H1 (cell line): ENCODE data around the gene CALD1. TPM values are rescaled to one million over a fixed set of nuclear protein-coding genes. Genes with fewer than 3 reads are reported as not detected.

Experiments
- CTCF ChIA-PET: fragments of 300-600 bp; sonication (Branson Sonifier 250); formaldehyde crosslinking; loops from one replicate; lab custom pipeline; 2021; ENCODE audit not compliant: partially characterized antibody; lab: Charles Lee
- POLR2A ChIA-PET: fragments of 300-600 bp; sonication (Branson Sonifier 250); formaldehyde crosslinking; loops from one replicate; lab custom pipeline; 2021; ENCODE audit warnings: inconsistent platforms; ENCODE audit not compliant: partially characterized antibody; lab: Charles Lee
- DNase-seq, 2 experiments: peaks; one replicate each; pipeline versions ENCODE4 v3.0.0 to v3.0.0-alpha.2; 2010 to 2022; ENCODE audit warnings: low spot score in 2 of 2, low read depth in 1 of 2, mixed read lengths in 1 of 2
- FAIRE-seq: peaks from 2 replicates; lab custom pipeline; 2011; peaks lifted over from hg19 to GRCh38; lab: Jason Lieb, UNC
- H2AFZ ChIP-seq: 2 replicates; pipeline ENCODE4 v1.8.1; 2012; ENCODE audit warnings: low read length, inconsistent platforms
- H2AK5ac ChIP-seq: 2 replicates; pipeline ENCODE4 v1.6.1; 2013; ENCODE audit warnings: low read depth, low read length
- H2BK120ac ChIP-seq: replicated peaks from 2 replicates; pipeline ENCODE3; 2013; ENCODE audit warnings: low read depth, low read length, inconsistent platforms
- H2BK12ac ChIP-seq: 2 replicates; pipeline ENCODE4 v1.6.1; 2013; ENCODE audit warnings: low read depth, low read length
- H2BK15ac ChIP-seq: 2 replicates; pipeline ENCODE4 v1.6.1; 2013; ENCODE audit warnings: low read length
- H2BK20ac ChIP-seq: 2 replicates; pipeline ENCODE4 v1.6.1; 2013; ENCODE audit warnings: low read length
- H2BK5ac ChIP-seq: 2 replicates; pipeline ENCODE4 v1.6.1; 2013; ENCODE audit warnings: low read depth, low read length
- H3K14ac ChIP-seq: 2 replicates; pipeline ENCODE4 v1.6.1; 2013; ENCODE audit warnings: inconsistent platforms; ENCODE audit not compliant: insufficient read length
- H3K18ac ChIP-seq: 2 replicates; pipeline ENCODE4 v1.6.1; 2013; ENCODE audit warnings: low read length; ENCODE audit errors: extremely low read depth
- H3K23ac ChIP-seq: 2 replicates; pipeline ENCODE4 v1.6.1; 2013; ENCODE audit warnings: inconsistent platforms; ENCODE audit not compliant: insufficient read length
- H3K23me2 ChIP-seq: 2 replicates; pipeline ENCODE4 v1.6.1; 2013; ENCODE audit warnings: low read depth, low read length
- H3K27ac ChIP-seq: 2 replicates; pipeline ENCODE4 v1.6.1; 2011; ENCODE audit warnings: low read depth, low read length, inconsistent platforms
- H3K27me3 ChIP-seq, 4 experiments: replicated peaks in 1 of 4; 1 replicate in 1 of 4; 2 replicates in 3 of 4; pipeline versions ENCODE4 v1.6.1 to v1.8.1; 2011 to 2013; ENCODE audit warnings: low read length in 3 of 4, mild to moderate bottlenecking in 3 of 4, inconsistent platforms in 2 of 4, mixed read lengths in 2 of 4, moderate library complexity in 1 of 4; ENCODE audit not compliant: control insufficient read depth in 3 of 4, insufficient read depth in 3 of 4; ENCODE audit errors: extremely low read depth in 1 of 4
- H3K36me3 ChIP-seq, 4 experiments: 2 replicates each; pipeline versions ENCODE4 v1.6.1 to v1.8.1; 2011 to 2013; ENCODE audit warnings: mild to moderate bottlenecking in 4 of 4, low read length in 3 of 4, moderate library complexity in 2 of 4, control low read depth in 1 of 4, inconsistent platforms in 1 of 4; ENCODE audit not compliant: insufficient read depth in 4 of 4, control insufficient read depth in 2 of 4
- H3K4ac ChIP-seq: replicated peaks from 2 replicates; pipeline ENCODE3; 2013; ENCODE audit warnings: low read length, low read depth, mixed read lengths, inconsistent platforms; ENCODE audit not compliant: insufficient read length
- H3K4me1 ChIP-seq, 4 experiments: replicated peaks in 1 of 4; 1 replicate in 1 of 4; 2 replicates in 3 of 4; pipeline versions ENCODE4 v1.6.1 to v1.8.1; 2011 to 2013; ENCODE audit warnings: low read length in 3 of 4, inconsistent platforms in 2 of 4, mixed read lengths in 1 of 4; ENCODE audit not compliant: insufficient read depth in 4 of 4, control insufficient read depth in 3 of 4
- H3K4me2 ChIP-seq, 2 experiments: 2 replicates each; pipeline versions ENCODE4 v1.6.1 to v1.8.1; 2011 to 2013; ENCODE audit warnings: low read depth in 2 of 2, low read length in 2 of 2, control low read depth in 1 of 2, inconsistent platforms in 1 of 2, mild to moderate bottlenecking in 1 of 2; ENCODE audit not compliant: insufficient read depth in 1 of 2
- H3K4me3 ChIP-seq, 4 experiments: fragments of 200-600, 300-600 bp in 1 of 4; sonication (generic), shearing (Covaris generic), sonication (Bioruptor Twin) in 1 of 4; 2 replicates each; pipeline versions ENCODE4 v1.5.1 to v1.8.1; 2011 to 2016; ENCODE audit warnings: low read length in 4 of 4, low read depth in 3 of 4, control low read depth in 2 of 4, inconsistent platforms in 2 of 4, mild to moderate bottlenecking in 2 of 4, mixed read lengths in 1 of 4, moderate library complexity in 1 of 4; ENCODE audit not compliant: insufficient read depth in 2 of 4; ENCODE audit errors: extremely low read depth in 1 of 4
- H3K56ac ChIP-seq: replicated peaks from 2 replicates; pipeline ENCODE3; 2013; ENCODE audit warnings: low read depth, mild to moderate bottlenecking, mixed read lengths, low read length, inconsistent platforms; ENCODE audit not compliant: insufficient read length
- H3K79me1 ChIP-seq: 2 replicates; pipeline ENCODE4 v1.6.1; 2013; ENCODE audit warnings: low read depth, low read length, control low read depth
- H3K79me2 ChIP-seq, 2 experiments: 2 replicates each; pipeline versions ENCODE4 v1.6.1 to v1.8.1; 2012 to 2013; ENCODE audit warnings: low read length in 2 of 2, mild to moderate bottlenecking in 2 of 2, inconsistent platforms in 1 of 2; ENCODE audit not compliant: insufficient read depth in 2 of 2, control insufficient read depth in 1 of 2
- H3K9ac ChIP-seq, 4 experiments: replicated peaks in 1 of 4; 1 replicate in 1 of 4; 2 replicates in 3 of 4; pipeline versions ENCODE4 v1.6.1 to v1.8.1; 2011 to 2013; ENCODE audit warnings: low read depth in 3 of 4, low read length in 3 of 4, control low read depth in 2 of 4, mild to moderate bottlenecking in 2 of 4, moderate library complexity in 2 of 4, inconsistent platforms in 1 of 4; ENCODE audit errors: extremely low read depth in 1 of 4
- H3K9me3 ChIP-seq, 2 experiments: 2 replicates each; pipeline versions ENCODE4 v1.6.1 to v1.8.1; 2012 to 2013; ENCODE audit warnings: mild to moderate bottlenecking in 2 of 2, moderate library complexity in 2 of 2, control low read depth in 1 of 2, inconsistent platforms in 1 of 2, low read depth in 1 of 2, low read length in 1 of 2, mixed read lengths in 1 of 2; ENCODE audit not compliant: insufficient read depth in 2 of 2
- H4K20me1 ChIP-seq, 2 experiments: replicated peaks in 1 of 2; 2 replicates each; pipeline versions ENCODE3 to v1.8.1; 2011 to 2013; ENCODE audit warnings: inconsistent platforms in 2 of 2, low read length in 2 of 2, mild to moderate bottlenecking in 1 of 2; ENCODE audit not compliant: insufficient read depth in 2 of 2, control insufficient read depth in 1 of 2
- H4K5ac ChIP-seq: 2 replicates; pipeline ENCODE4 v1.6.1; 2013; ENCODE audit warnings: low read length, low read depth, mixed read lengths, inconsistent platforms; ENCODE audit not compliant: insufficient read length
- H4K8ac ChIP-seq: 2 replicates; pipeline ENCODE4 v1.8.0; 2013; ENCODE audit warnings: mild to moderate bottlenecking, moderate library complexity, low read length, inconsistent platforms; ENCODE audit not compliant: insufficient read depth; ENCODE audit errors: extremely low read depth
- H4K91ac ChIP-seq: replicated peaks from 2 replicates; pipeline ENCODE3; 2013; ENCODE audit warnings: low read length, mixed read lengths, inconsistent platforms; ENCODE audit not compliant: insufficient read length
- BCL11A ChIP-seq, 2 experiments: IDR thresholded peaks; one replicate each; pipeline ENCODE4 v1.6.1; 2011; ENCODE audit warnings: low read depth in 2 of 2, low read length in 2 of 2, mild to moderate bottlenecking in 2 of 2
- CBX8 ChIP-seq: fragments of 300-800, 300-1000 bp; sonication (generic); IDR thresholded peaks from 2 replicates; pipeline ENCODE4 v1.7.1; 2016; ENCODE audit warnings: low read depth, low read length, borderline replicate concordance
- CTCF ChIP-seq, 3 experiments: IDR thresholded peaks; 1 replicate in 2 of 3; 2 replicates in 1 of 3; pipeline versions ENCODE4 v1.5.1 to v1.6.1; 2011; ENCODE audit warnings: low read length in 3 of 3, mild to moderate bottlenecking in 3 of 3, inconsistent platforms in 2 of 3, low read depth in 1 of 3, moderate library complexity in 1 of 3; ENCODE audit not compliant: insufficient read depth in 1 of 3; ENCODE audit errors: control extremely low read depth in 1 of 3
- EZH2 ChIP-seq: fragments of 200-600 bp; sonication (generic); IDR thresholded peaks from 2 replicates; pipeline ENCODE4 v1.7.1; 2012; ENCODE audit warnings: low read depth, mild to moderate bottlenecking, moderate library complexity, low read length, inconsistent platforms; ENCODE audit not compliant: severe bottlenecking
- GTF2F1 ChIP-seq: IDR thresholded peaks from 2 replicates; pipeline ENCODE4 v1.6.1; 2012; ENCODE audit warnings: low read depth, low read length, improper control_type of control experiment, borderline replicate concordance
- HDAC2 ChIP-seq, 2 experiments: fragments of 300-600 bp in 1 of 2; sonication (generic) in 1 of 2; IDR thresholded peaks; 2 replicates each; pipeline ENCODE4 v1.6.1; 2011 to 2012; ENCODE audit warnings: low read depth in 2 of 2, low read length in 2 of 2, mild to moderate bottlenecking in 2 of 2, moderate library complexity in 2 of 2, borderline replicate concordance in 1 of 2, inconsistent platforms in 1 of 2
- HDAC6 ChIP-seq: IDR thresholded peaks from one replicate; pipeline ENCODE4 v1.7.1; 2012; ENCODE audit warnings: low read depth, mild to moderate bottlenecking, inconsistent platforms, low read length, moderate library complexity
- JUND ChIP-seq: IDR thresholded peaks from 2 replicates; pipeline ENCODE4 v1.6.1; 2011; ENCODE audit warnings: mild to moderate bottlenecking, improper control_type of control experiment, low read length
- SIRT6 ChIP-seq: IDR thresholded peaks from one replicate; pipeline ENCODE4 v1.7.1; 2012; ENCODE audit warnings: low read length, inconsistent platforms
- SP1 ChIP-seq: IDR thresholded peaks from 2 replicates; pipeline ENCODE4 v1.6.1; 2011; ENCODE audit warnings: low read depth, low read length
- WGBS, 2 experiments: shearing (Covaris generic) in 1 of 2; methylation state at CpG; one replicate each; pipeline versions ENCODE4 v1.1.6 to v1.1.7; 2013 to 2015; ENCODE audit warnings: low lambda C conversion rate in 2 of 2, mixed read lengths in 2 of 2, inconsistent platforms in 1 of 2, low coverage in 1 of 2, missing lambda C conversion rate in 1 of 2; ENCODE audit not compliant: insufficient replicate concordance in 2 of 2, insufficient coverage in 1 of 2, insufficient read length in 1 of 2; ENCODE audit errors: extremely low coverage in 1 of 2, missing lambda C conversion rate in 1 of 2; 5-methylcytosine and 5-hydroxymethylcytosine counted together
- polyA plus RNA-seq, 7 experiments: library from polyadenylated mRNA; depleted of rRNA in 3 of 7; stranded (reverse) in 5 of 7; unstranded in 2 of 7; fragments of >200 nt in 5 of 7; fragments of 200-250 nt in 2 of 7; gene quantifications; 1 replicate in 5 of 7; 2 replicates in 1 of 7; 4 replicates in 1 of 7; pipeline versions ENCODE4 v1.2.1 to v1.2.3, GENCODE V29; 2011 to 2013; ENCODE audit warnings: missing spikeins in 2 of 7, mixed read lengths in 2 of 7
- total RNA-seq: library from RNA; stranded (reverse); fragmentation: NEBNext Ultra II Directional; extraction: Animal tissue kit (Norgen Biotek cat#: 25700); gene quantifications from 2 replicates; pipeline ENCODE4 v1.2.1, GENCODE V29; 2021
- TF ChIP-seq, protein P1 (sequence below): IDR thresholded peaks from 2 replicates; pipeline ENCODE4 v1.6.1; 2012; ENCODE audit warnings: inconsistent platforms

CALD1 gene
- total and polyA plus RNA-seq, 2 of the 8 experiments (the other 6 are each of a cell fraction or from before 2014, with no cell fraction given): 34.3 to 177 TPM

DNA sequence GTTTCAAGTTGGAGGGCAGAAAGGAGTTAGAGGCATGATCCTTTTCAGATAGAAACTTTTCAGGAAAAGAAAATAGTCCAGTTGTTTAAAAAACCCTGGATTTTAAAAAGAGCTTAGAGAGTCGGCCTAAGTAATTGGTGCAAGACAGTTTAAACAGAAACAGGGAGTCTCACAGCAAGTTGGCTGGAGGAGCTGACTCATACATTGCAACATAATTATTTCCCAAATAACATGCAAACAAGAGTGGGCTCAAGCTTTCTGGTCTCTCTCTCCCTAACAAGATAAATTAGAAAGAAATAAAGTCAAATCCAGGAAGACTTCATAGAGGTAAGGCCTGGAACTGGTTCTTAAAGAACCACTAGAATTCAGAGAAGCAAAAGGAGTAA is 106.5 kb downstream of the CALD1 start:
- Histone ChIP-seq H3K18ac (no peak overlapping the region), H4K20me1 (peaks cover 0 to 4% of the 10 kb centered on the region in 2 experiments), H3K4me2 (no peak overlapping the region), H3K56ac (no peak overlapping the region), H4K5ac (no peak overlapping the region), H3K23me2 (no peaks in the 10 kb centered on the region), H3K23ac (no peak overlapping the region), H3K9me3 (no peaks in the 10 kb centered on the region), H3K27ac (no peak overlapping the region), H2BK120ac (no peak overlapping the region), H3K4me1 (peaks cover 0 to 2% (median under 1%) of the 10 kb centered on the region in 4 experiments; a peak in 2 of 7 replicates), H2BK15ac (no peak overlapping the region), H2AK5ac (no peak overlapping the region), H3K79me1 (peaks cover 4% of the 10 kb centered on the region), H2BK5ac (no peak overlapping the region), H3K36me3 (no peaks in the 10 kb centered on the region), H3K27me3 (no peaks in the 10 kb centered on the region), H3K4me3 (no peak overlapping the region), H4K91ac (no peak overlapping the region), H2BK20ac (no peak overlapping the region), H3K4ac (no peak overlapping the region), H2AFZ (no peak overlapping the region), H4K8ac (no peak overlapping the region), H3K9ac (no peak overlapping the region), H3K79me2 (peaks cover 0 to 4% of the 10 kb centered on the region in 2 experiments; a peak in 1 of 4 replicates), H2BK12ac (no peak overlapping the region), H3K14ac (no peak overlapping the region)
- DNase-seq (no peak), FAIRE-seq (no peak)
- POLR2A ChIA-PET: no interaction called here
- WGBS, 2 experiments: 94% methylated on average over 1 of the region's 1 CpG; no CpG with 5 or more reads in 1 of the 2 experiments
- CTCF ChIA-PET: interaction anchor here (1.1 to 1.4 kb wide), 2 partner anchors 16 to 21 kb away, joined by 3 to 4 read pairs; no protein-coding TSS in a partner anchor
- TF ChIP-seq CTCF (IDR thresholded peaks at IDR 0.05; ENCODE audit: control extremely low read depth in 1 of 3, insufficient read depth in 1 of 3, low read depth in 1 of 3, low read length in 3 of 3) (no peak), CBX8 (no peak), JUND (no peak), HDAC6 (no peak), SP1 (no peak), EZH2 (no peak), GTF2F1 (no peak), SIRT6 (no peak), HDAC2 (IDR thresholded peaks at IDR 0.05; ENCODE audit: borderline replicate concordance in 1 of 2, low read depth in 2 of 2, low read length in 2 of 2) (no peak), BCL11A (IDR thresholded peaks at IDR 0.05; ENCODE audit: low read depth in 2 of 2, low read length in 2 of 2) (no peak)
- TF ChIP-seq, protein P1, sequence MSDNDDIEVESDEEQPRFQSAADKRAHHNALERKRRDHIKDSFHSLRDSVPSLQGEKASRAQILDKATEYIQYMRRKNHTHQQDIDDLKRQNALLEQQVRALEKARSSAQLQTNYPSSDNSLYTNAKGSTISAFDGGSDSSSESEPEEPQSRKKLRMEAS: no peak
